Measurements from ENCODE around the gene ATF5. TPM values are rescaled to one million over a fixed set of nuclear protein-coding genes. Genes with fewer than 3 reads are reported as not detected.
"Not testable (repeated sequence)": the region's sequence is repeated elsewhere in the genome, so short reads cannot be mapped to it uniquely, and the experiment has no call there.

The ATF5 gene
- total RNA-seq, 1 donor from 2014 or later, result 15.1 TPM

- no peak for ATAC-seq
Observed at GRCh38 chr19:49949742-49950589, 21.0 kb downstream of the ATF5 start.

- ATAC-seq, result no peak
Observed at GRCh38 chr19:49950590-49950948, 21.6 kb downstream of the ATF5 start.

- no peak for ATAC-seq
Observed at GRCh38 chr19:49950956-49951526, 22.0 kb downstream of the ATF5 start.

- ATAC-seq, result no peak
Observed at GRCh38 chr19:49951806-49952478, 22.9 kb downstream of the ATF5 start.

- ATAC-seq, result no peak
Observed at GRCh38 chr19:49952479-49952836, 23.5 kb downstream of the ATF5 start.

GRCh38 chr19:49952906-49953305 is 23.9 kb downstream of the ATF5 start:
- ATAC-seq, result no peak

- ATAC-seq, result no peak
Observed at GRCh38 chr19:49953416-49953815, 24.4 kb downstream of the ATF5 start.

GRCh38 chr19:49954092-49954829 is 25.3 kb downstream of the ATF5 start:
- ATAC-seq, result peak; percentile 40

- no peak for ATAC-seq
Observed at GRCh38 chr19:49954933-49955332, 25.9 kb downstream of the ATF5 start.

- no peak for ATAC-seq
Observed at GRCh38 chr19:49956115-49956495, 27.1 kb downstream of the ATF5 start.

- ATAC-seq, result no peak
Observed at GRCh38 chr19:49957262-49957915, 28.4 kb downstream of the ATF5 start.

GRCh38 chr19:49958144-49958543 is 29.1 kb downstream of the ATF5 start:
- not testable (repeated sequence) for ATAC-seq

- ATAC-seq, result not testable (repeated sequence)
Observed at GRCh38 chr19:49958596-49958995, 29.6 kb downstream of the ATF5 start.

- ATAC-seq, result peak; percentile 18
Observed at GRCh38 chr19:49959892-49960291, 30.9 kb downstream of the ATF5 start.

GRCh38 chr19:49960980-49961379 is 32.0 kb downstream of the ATF5 start, which contains the start of gene SIGLEC11:
SIGLEC11 (minus strand) TSS chr19:49961172; CDS start chr19:49961081, 91 bp downstream.
- ATAC-seq, result not testable (repeated sequence)

GRCh38 chr19:49968279-49968922 is 39.4 kb downstream of the ATF5 start:
- ATAC-seq, result no peak

GRCh38 chr19:49969355-49969754 is 40.4 kb downstream of the ATF5 start:
- peak; percentile 6 for ATAC-seq

GRCh38 chr19:49971991-49972411 is 43.0 kb downstream of the ATF5 start:
- ATAC-seq, result no peak

GRCh38 chr19:49972841-49973240 is 43.8 kb downstream of the ATF5 start:
- no peak for ATAC-seq

- ATAC-seq, result no peak
Observed at GRCh38 chr19:49973987-49974386, 45.0 kb downstream of the ATF5 start.

- no peak for ATAC-seq
Observed at GRCh38 chr19:49975051-49975450, 46.0 kb downstream of the ATF5 start.

GRCh38 chr19:49976496-49976895 is 47.5 kb downstream of the ATF5 start:
- ATAC-seq, result no peak

Data from esophagus mucosa (tissue), 1 donor.